Suprapubic skin (tissue), 4 donors: Measurements from ENCODE around the gene FERMT2.

ENCODE experiments used
- EP300 ChIP-seq: sonication (generic); formaldehyde crosslinking; IDR thresholded peaks from one replicate; pipeline ENCODE4 v1.6.1; 2017; ENCODE audit warnings: antibody characterized with exemption
- POLR2A ChIP-seq, 2 donors: fragments of 450-650 bp; IDR thresholded peaks; one replicate each; pipeline ENCODE4 v1.6.1; 2017; ENCODE audit warnings: antibody characterized with exemption in 2 of 2, mild to moderate bottlenecking in 2 of 2, moderate library complexity in 2 of 2
- POLR2AphosphoS5 ChIP-seq, 3 donors: sonication (generic); formaldehyde crosslinking; IDR thresholded peaks; one replicate each; pipeline ENCODE4 v1.6.1; 2017; ENCODE audit warnings: antibody characterized with exemption in 3 of 3
- TF ChIP-seq, protein P1 (sequence below), 2 donors: fragments of 200-600 bp in 1 of 2; fragments of 450-650 bp in 1 of 2; sonication (generic) in 1 of 2; IDR thresholded peaks; one replicate each; pipeline ENCODE4 v1.5.1; 2016 to 2019; ENCODE audit warnings: antibody characterized with exemption in 2 of 2, mild to moderate bottlenecking in 1 of 2, moderate library complexity in 1 of 2

DNA sequence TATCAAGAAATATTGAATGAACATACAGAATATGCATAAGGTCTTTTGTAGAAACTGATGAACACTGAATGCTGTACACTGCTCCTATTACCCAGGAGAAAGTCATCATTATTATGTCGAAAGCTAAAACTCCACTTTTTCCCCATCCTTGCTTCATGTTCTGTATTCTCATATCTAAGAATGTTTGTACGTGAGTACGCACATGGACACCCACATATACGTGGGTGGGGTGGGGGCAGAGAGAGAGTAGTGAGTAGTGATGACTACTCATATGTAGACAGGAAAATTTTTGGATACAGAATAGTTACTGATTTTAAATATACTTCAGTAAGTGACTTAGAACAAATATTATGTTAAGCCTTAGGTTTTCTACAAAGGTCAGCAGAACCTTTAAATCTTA lies 75.1 kb downstream of the FERMT2 start:
- TF ChIP-seq POLR2A (IDR thresholded peaks at IDR 0.05), result no peak
- TF ChIP-seq, protein P1, sequence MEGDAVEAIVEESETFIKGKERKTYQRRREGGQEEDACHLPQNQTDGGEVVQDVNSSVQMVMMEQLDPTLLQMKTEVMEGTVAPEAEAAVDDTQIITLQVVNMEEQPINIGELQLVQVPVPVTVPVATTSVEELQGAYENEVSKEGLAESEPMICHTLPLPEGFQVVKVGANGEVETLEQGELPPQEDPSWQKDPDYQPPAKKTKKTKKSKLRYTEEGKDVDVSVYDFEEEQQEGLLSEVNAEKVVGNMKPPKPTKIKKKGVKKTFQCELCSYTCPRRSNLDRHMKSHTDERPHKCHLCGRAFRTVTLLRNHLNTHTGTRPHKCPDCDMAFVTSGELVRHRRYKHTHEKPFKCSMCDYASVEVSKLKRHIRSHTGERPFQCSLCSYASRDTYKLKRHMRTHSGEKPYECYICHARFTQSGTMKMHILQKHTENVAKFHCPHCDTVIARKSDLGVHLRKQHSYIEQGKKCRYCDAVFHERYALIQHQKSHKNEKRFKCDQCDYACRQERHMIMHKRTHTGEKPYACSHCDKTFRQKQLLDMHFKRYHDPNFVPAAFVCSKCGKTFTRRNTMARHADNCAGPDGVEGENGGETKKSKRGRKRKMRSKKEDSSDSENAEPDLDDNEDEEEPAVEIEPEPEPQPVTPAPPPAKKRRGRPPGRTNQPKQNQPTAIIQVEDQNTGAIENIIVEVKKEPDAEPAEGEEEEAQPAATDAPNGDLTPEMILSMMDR (IDR thresholded peaks at IDR 0.05), result no peak
- TF ChIP-seq POLR2AphosphoS5 (IDR thresholded peaks at IDR 0.05), result no peak
- no peak for TF ChIP-seq EP300
